ENCODE measurements around the gene MINDY4. TPM values are rescaled to one million over a fixed set of nuclear protein-coding genes. Genes with fewer than 3 reads are reported as not detected.

MINDY4 gene
- total RNA-seq, 1 donor from 2014 or later, result 13.8 TPM

- Histone ChIP-seq H3K9me3 (no peaks in the 10 kb centered on the region), H3K4me1 (peaks cover 19% of the 10 kb centered on the region), H3K4me3 (no peak overlapping the region), H3K36me3 (peaks cover 33% of the 10 kb centered on the region), H3K27ac (peak overlapping the region; percentile 57), H3K27me3 (ENCODE audit: low read depth) (no peaks in the 10 kb centered on the region)
- TF ChIP-seq CTCF (IDR thresholded peaks at IDR 0.05), result no peak
- ATAC-seq, result peak; percentile 55 to 71
- DNase-seq, result no peak
- intact Hi-C loops (cut with DNase I), result no loop called here
These were observed 106.0 kb downstream of the MINDY4 start for GRCh38 chr7:30877015-30877769.

GRCh38 chr7:30877993-30878392 is 106.8 kb downstream of the MINDY4 start:
- H3K9me3 ChIP-seq, result no peaks in the 10 kb centered on the region
- intact Hi-C loops (cut with DNase I), result no loop called here
- H3K27ac ChIP-seq, result no peak overlapping the region
- no peaks in the 10 kb centered on the region for H3K27me3 ChIP-seq (ENCODE audit: low read depth)
- ATAC-seq (no peak), DNase-seq (no peak)
- H3K36me3 ChIP-seq, result peaks cover 25% of the 10 kb centered on the region
- peaks cover 19% of the 10 kb centered on the region for H3K4me1 ChIP-seq
- no peak for TF ChIP-seq CTCF (IDR thresholded peaks at IDR 0.05)
- no peak overlapping the region for H3K4me3 ChIP-seq

- intact Hi-C loops (cut with DNase I), result no loop called here
- ATAC-seq, result no peak
- Histone ChIP-seq H3K4me1 (peaks cover 19% of the 10 kb centered on the region), H3K4me3 (no peak overlapping the region), H3K27me3 (ENCODE audit: low read depth) (no peaks in the 10 kb centered on the region), H3K36me3 (peaks cover 15% of the 10 kb centered on the region), H3K27ac (no peak overlapping the region), H3K9me3 (no peaks in the 10 kb centered on the region)
- DNase-seq, result no peak
- no peak for TF ChIP-seq CTCF (IDR thresholded peaks at IDR 0.05)
These were observed 108.2 kb downstream of the MINDY4 start for GRCh38 chr7:30879139-30880124.

- Histone ChIP-seq H3K4me3 (no peak overlapping the region), H3K9me3 (no peaks in the 10 kb centered on the region), H3K36me3 (peaks cover 12% of the 10 kb centered on the region), H3K27me3 (ENCODE audit: low read depth) (no peaks in the 10 kb centered on the region), H3K4me1 (peaks cover 19% of the 10 kb centered on the region), H3K27ac (no peak overlapping the region)
- TF ChIP-seq CTCF (IDR thresholded peaks at IDR 0.05), result no peak
- peak; percentile 18 to 24 for ATAC-seq
- intact Hi-C loops (cut with DNase I), result no loop called here
- no peak for DNase-seq
These were observed 109.0 kb downstream of the MINDY4 start for GRCh38 chr7:30880125-30880720.

GRCh38 chr7:30880941-30881340 is 109.7 kb downstream of the MINDY4 start:
- TF ChIP-seq CTCF (IDR thresholded peaks at IDR 0.05), result no peak
- ATAC-seq, result no peak

More at GRCh38 chr7:30880941-30881340, 109.7 kb downstream of the MINDY4 start:
- no peaks in the 10 kb centered on the region for H3K27me3 ChIP-seq (ENCODE audit: low read depth)
- DNase-seq, result no peak
- H3K4me3 ChIP-seq, result no peak overlapping the region
- peaks cover 7% of the 10 kb centered on the region for H3K36me3 ChIP-seq
- H3K9me3 ChIP-seq, result no peaks in the 10 kb centered on the region
- H3K4me1 ChIP-seq, result peaks cover 19% of the 10 kb centered on the region
- no peak overlapping the region for H3K27ac ChIP-seq
- intact Hi-C loops (cut with DNase I), result no loop called here
